IMR-90 (cell line): Measurements from ENCODE around the gene FARS2. TPM values are rescaled to one million over a fixed set of nuclear protein-coding genes. Genes with fewer than 3 reads are reported as not detected.

ENCODE experiments used
- ATAC-seq: fragments of 200-7000 bp; cut with Tn5 transposase; 2 replicates; pipeline ENCODE4 v1.9.1; 2020; ENCODE audit warnings: low read depth, mild to moderate bottlenecking, moderate library complexity
- BruUV-seq: library from RNA; stranded (reverse); fragments of 400-500 nt; replicated peaks from 2 replicates; lab custom pipeline; 2021; lab: Mats Ljungman, UMichigan
- CTCF ChIA-PET: fragments of 300-600 bp; formaldehyde crosslinking; extraction: SDS; loops from one replicate; lab custom pipeline; 2021; ENCODE audit warnings: antibody characterized with exemption; lab: Yijun Ruan, JAX
- POLR2A ChIA-PET: fragments of 300-600 bp; sonication (Branson Sonifier 250); formaldehyde crosslinking; loops from one replicate; lab custom pipeline; 2022; ENCODE audit warnings: antibody characterized with exemption; ENCODE audit not compliant: unreplicated experiment; lab: Charles Lee
- DNase-seq: peaks from one replicate; pipeline ENCODE4 v3.0.0; 2013
- H2AFZ ChIP-seq: replicated peaks from 2 replicates; pipeline ENCODE3; 2013; ENCODE audit warnings: low read length, mild to moderate bottlenecking; ENCODE audit not compliant: poor library complexity
- H2AK5ac ChIP-seq: 2 replicates; pipeline ENCODE4 v1.6.1; 2013; ENCODE audit warnings: low read depth, low read length, inconsistent platforms
- H2AK9ac ChIP-seq: replicated peaks from 2 replicates; pipeline ENCODE3; 2013; ENCODE audit warnings: mild to moderate bottlenecking, low read depth, low read length, moderate library complexity; ENCODE audit not compliant: poor library complexity
- H2BK120ac ChIP-seq: 2 replicates; pipeline ENCODE4 v1.6.1; 2013; ENCODE audit warnings: low read depth, low read length, inconsistent platforms
- H2BK15ac ChIP-seq: 3 replicates; pipeline ENCODE4 v1.6.1; 2013; ENCODE audit warnings: low read depth, low read length, inconsistent platforms
- H2BK20ac ChIP-seq: 2 replicates; pipeline ENCODE4 v1.6.1; 2013; ENCODE audit warnings: low read depth, mild to moderate bottlenecking, inconsistent platforms, low read length, moderate library complexity
- H2BK5ac ChIP-seq: 2 replicates; pipeline ENCODE4 v1.6.1; 2013; ENCODE audit warnings: mild to moderate bottlenecking, low read depth, low read length, inconsistent platforms; ENCODE audit not compliant: poor library complexity, severe bottlenecking
- H3K14ac ChIP-seq: replicated peaks from 2 replicates; pipeline ENCODE4 v1.6.1; 2013; ENCODE audit warnings: low read depth, low read length, inconsistent platforms
- H3K18ac ChIP-seq: 2 replicates; pipeline ENCODE4 v1.6.1; 2013; ENCODE audit warnings: low read depth, low read length, control low read depth
- H3K23ac ChIP-seq: 2 replicates; pipeline ENCODE4 v1.6.1; 2013; ENCODE audit warnings: low read depth, low read length, inconsistent platforms
- H3K27ac ChIP-seq: 2 replicates; pipeline ENCODE4 v1.5.1; 2013; ENCODE audit warnings: mild to moderate bottlenecking, control low read depth, low read length; ENCODE audit not compliant: insufficient read depth
- H3K27me3 ChIP-seq: 2 replicates; pipeline ENCODE4 v1.6.1; 2013; ENCODE audit warnings: low read length; ENCODE audit not compliant: control insufficient read depth, insufficient read depth
- H3K36me3 ChIP-seq: 2 replicates; pipeline ENCODE4 v1.6.1; 2013; ENCODE audit warnings: low read length, mixed read lengths; ENCODE audit not compliant: control insufficient read depth, insufficient read depth
- H3K4ac ChIP-seq: 2 replicates; pipeline ENCODE4 v1.6.1; 2013; ENCODE audit warnings: low read depth, low read length, inconsistent platforms
- H3K4me1 ChIP-seq: 2 replicates; pipeline ENCODE4 v1.6.1; 2013; ENCODE audit warnings: low read length, mixed read lengths; ENCODE audit not compliant: control insufficient read depth, insufficient read depth
- H3K4me2 ChIP-seq: 2 replicates; pipeline ENCODE4 v1.6.1; 2013; ENCODE audit warnings: low read depth, mild to moderate bottlenecking, control low read depth, low read length, moderate library complexity
- H3K4me3 ChIP-seq: 2 replicates; pipeline ENCODE4 v1.5.1; 2013; ENCODE audit warnings: low read depth, mild to moderate bottlenecking, control low read depth, low read length, moderate library complexity; ENCODE audit not compliant: insufficient read depth
- H3K56ac ChIP-seq: 2 replicates; pipeline ENCODE4 v1.6.1; 2013; ENCODE audit warnings: low read length, inconsistent platforms; ENCODE audit not compliant: insufficient read depth; ENCODE audit errors: extremely low read depth
- H3K79me1 ChIP-seq, 2 experiments: 2 replicates each; pipeline ENCODE4 v1.6.1; 2013; ENCODE audit warnings: low read length in 2 of 2, inconsistent platforms in 1 of 2, low read depth in 1 of 2
- H3K9ac ChIP-seq: 2 replicates; pipeline ENCODE4 v1.6.1; 2013; ENCODE audit warnings: low read depth, low read length, control low read depth
- H3K9me1 ChIP-seq: 2 replicates; pipeline ENCODE4 v1.6.1; 2013; ENCODE audit warnings: low read length, inconsistent platforms; ENCODE audit not compliant: insufficient read depth
- H3K9me3 ChIP-seq: 2 replicates; pipeline ENCODE4 v1.6.1; 2013; ENCODE audit warnings: low read length; ENCODE audit not compliant: control insufficient read depth, insufficient read depth
- H4K20me1 ChIP-seq: 2 replicates; pipeline ENCODE4 v1.6.1; 2013; ENCODE audit warnings: low read length, inconsistent platforms; ENCODE audit not compliant: insufficient read depth
- H4K5ac ChIP-seq: 2 replicates; pipeline ENCODE4 v1.6.1; 2013; ENCODE audit warnings: mild to moderate bottlenecking, low read depth, low read length, control low read depth
- H4K8ac ChIP-seq, 2 experiments: 2 replicates each; pipeline ENCODE4 v1.6.1; 2013; ENCODE audit warnings: low read depth in 2 of 2, low read length in 2 of 2, control low read depth in 1 of 2, inconsistent platforms in 1 of 2
- H4K91ac ChIP-seq: 2 replicates; pipeline ENCODE4 v1.6.1; 2013; ENCODE audit warnings: low read depth, low read length, inconsistent platforms; ENCODE audit not compliant: insufficient read depth
- CEBPB ChIP-seq: IDR thresholded peaks from 2 replicates; pipeline ENCODE4 v1.6.1; 2012; ENCODE audit warnings: low read depth, low read length, improper control_type of control experiment
- MAZ ChIP-seq: IDR thresholded peaks from 2 replicates; pipeline ENCODE4 v1.6.1; 2012; ENCODE audit warnings: low read depth, mild to moderate bottlenecking, low read length, improper control_type of control experiment, moderate library complexity, borderline replicate concordance
- NFE2L2 ChIP-seq: fragments of 150-350 bp; IDR thresholded peaks from 2 replicates; pipeline ENCODE4 v1.6.1; 2016; ENCODE audit warnings: low read depth, mild to moderate bottlenecking, low read length
- POLR2A ChIP-seq: IDR thresholded peaks from 2 replicates; pipeline ENCODE4 v1.6.1; 2012; ENCODE audit warnings: mild to moderate bottlenecking, low read depth, low read length
- RCOR1 ChIP-seq: IDR thresholded peaks from 2 replicates; pipeline ENCODE4 v1.6.1; 2012; ENCODE audit warnings: mild to moderate bottlenecking, low read length, improper control_type of control experiment; ENCODE audit not compliant: insufficient replicate concordance
- WGBS, 2 experiments: methylation state at CpG; one replicate each; pipeline versions ENCODE4 v1.1.5 to v1.1.7; 2013; ENCODE audit warnings: missing lambda C conversion rate in 2 of 2; ENCODE audit not compliant: insufficient read length in 1 of 2; ENCODE audit errors: extremely low coverage in 2 of 2; 5-methylcytosine and 5-hydroxymethylcytosine counted together
- dilution Hi-C: fragments of 300-500 bp; cut with HindIII; formaldehyde crosslinking; loops from one replicate; pipeline ENCODE4 v1.14.3; 2018; ENCODE audit warnings: low sequenced_read_pairs; ENCODE audit not compliant: unreplicated experiment
- in situ Hi-C: fragments of 300-500 bp; cut with MboI; formaldehyde crosslinking; loops from 3 replicates; pipeline ENCODE4 v1.14.3; 2019; ENCODE audit warnings: low sequenced_read_pairs, inconsistent platforms, mixed read lengths
- intact Hi-C: fragments of 100-400 bp; cut with micrococcal nuclease; formaldehyde crosslinking; loops from 2 replicates; pipeline ENCODE4 v1.10.0; 2022
- polyA plus RNA-seq, 3 experiments: library from polyadenylated mRNA; depleted of rRNA; stranded (reverse); fragments of >200 nt; gene quantifications; 2 replicates each; pipeline ENCODE4 v1.2.3, GENCODE V29; 2012; ENCODE audit warnings: low replicate concordance in 1 of 3
- total RNA-seq: library from RNA; depleted of rRNA; stranded (reverse); fragments of >200 nt; gene quantifications from 2 replicates; pipeline ENCODE4 v1.2.3, GENCODE V29; 2012

The FARS2 gene
- total and polyA plus RNA-seq, 2 of the 4 experiments (the other 2 are of a cell fraction) = 12.1 to 28.9 TPM

DNA sequence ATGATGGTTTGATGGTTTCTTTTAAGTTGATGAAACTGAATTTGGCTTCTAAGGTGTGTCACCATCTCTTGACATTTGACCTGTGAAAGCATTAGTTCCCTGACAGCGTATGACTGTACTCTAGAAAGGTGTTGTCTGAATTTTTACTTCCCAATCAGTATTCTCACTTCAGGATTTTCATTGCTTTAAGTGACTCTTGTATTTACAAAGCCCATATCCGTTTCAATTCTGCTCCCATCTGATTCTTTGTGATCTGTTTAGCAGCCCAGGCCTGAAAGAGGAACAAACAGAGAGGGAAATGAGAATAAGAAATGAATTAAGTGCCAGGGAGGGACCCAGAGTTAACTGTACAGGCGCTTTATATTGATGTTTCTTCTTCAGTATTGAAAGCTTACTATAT is 73.7 kb downstream of the FARS2 start:
- Histone ChIP-seq H3K79me1 (peaks cover 3 to 14% of the 10 kb centered on the region in 2 experiments; a peak in 3 of 4 replicates), H3K23ac (no peak overlapping the region), H3K9ac (no peak overlapping the region), H4K91ac (no peak overlapping the region), H3K4me2 (no peak overlapping the region), H3K4me3 (no peak overlapping the region), H2BK15ac (no peak overlapping the region), H2AK9ac (no peak overlapping the region), H3K56ac (no peak overlapping the region), H2BK5ac (no peak overlapping the region), H3K4me1 (no peaks in the 10 kb centered on the region), H4K8ac (no peak overlapping the region), H3K27ac (no peak overlapping the region), H3K27me3 (no peaks in the 10 kb centered on the region), H3K4ac (no peak overlapping the region), H2BK20ac (no peak overlapping the region), H3K18ac (no peak overlapping the region), H4K5ac (no peak overlapping the region), H3K36me3 (no peaks in the 10 kb centered on the region), H2BK120ac (no peak overlapping the region), H3K14ac (no peak overlapping the region), H2AK5ac (no peak overlapping the region), H3K9me1 (no peaks in the 10 kb centered on the region), H4K20me1 (no peaks in the 10 kb centered on the region; the same call in 1 of the 2 replicates), H3K9me3 (no peaks in the 10 kb centered on the region), H2AFZ (no peak overlapping the region)
- ChIA-PET POLR2A (no interaction called here), CTCF (no interaction called here)
- intact Hi-C loops = no loop called here
- dilution Hi-C loops = no loop called here
- no peak for DNase-seq
- WGBS, 2 experiments = no CpG with 5 or more reads among the region's 3 CpGs
- in situ Hi-C loops = no loop called here
- no TSS peak for BruUV-seq
- TF ChIP-seq RCOR1 (no peak), MAZ (no peak), POLR2A (no peak), NFE2L2 (no peak), CEBPB (no peak)
- ATAC-seq = no peak
